GM19397 (cell line): ENCODE measurements around the gene IL31RA.
"Not testable (repeated sequence)": the region's sequence is repeated elsewhere in the genome, so short reads cannot be mapped to it uniquely, and the experiment has no call there.

ENCODE experiments used
- ATAC-seq: cut with Tn5 transposase; IDR thresholded peaks from one replicate; pipeline ENCODE4 v1.9.1; 2021; ENCODE audit warnings: mild to moderate bottlenecking, moderate library complexity; ENCODE audit not compliant: unreplicated experiment

The IL31RA gene

GRCh38 chr5:55850839-55851674, at the start of gene IL31RA:
Gene IL31RA (plus strand): TSS chr5:55851357. CDS start chr5:55851571, 214 bp downstream.
- ATAC-seq, result no peak

DNA sequence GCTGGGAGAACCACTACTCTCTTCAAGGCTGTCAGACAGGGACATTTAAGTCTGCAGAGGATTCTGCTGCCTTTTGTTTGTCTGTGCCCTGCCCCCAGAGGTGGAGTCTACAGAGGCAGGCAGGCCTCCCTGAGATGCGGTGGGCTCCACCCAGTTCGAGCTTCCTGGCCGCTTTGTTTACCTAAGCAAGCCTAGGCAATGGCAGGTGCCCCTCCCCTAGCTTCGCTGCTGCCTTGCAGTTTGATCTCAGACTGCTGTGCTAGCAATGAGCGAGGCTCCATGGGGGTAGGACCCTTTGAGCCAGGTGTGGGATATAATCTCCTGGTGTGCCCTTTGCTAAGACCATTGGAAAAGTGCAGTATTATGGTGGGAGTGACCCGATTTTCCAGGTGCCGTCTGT, 42.3 kb upstream of the IL31RA start:
- ATAC-seq, result not testable (repeated sequence)

DNA sequence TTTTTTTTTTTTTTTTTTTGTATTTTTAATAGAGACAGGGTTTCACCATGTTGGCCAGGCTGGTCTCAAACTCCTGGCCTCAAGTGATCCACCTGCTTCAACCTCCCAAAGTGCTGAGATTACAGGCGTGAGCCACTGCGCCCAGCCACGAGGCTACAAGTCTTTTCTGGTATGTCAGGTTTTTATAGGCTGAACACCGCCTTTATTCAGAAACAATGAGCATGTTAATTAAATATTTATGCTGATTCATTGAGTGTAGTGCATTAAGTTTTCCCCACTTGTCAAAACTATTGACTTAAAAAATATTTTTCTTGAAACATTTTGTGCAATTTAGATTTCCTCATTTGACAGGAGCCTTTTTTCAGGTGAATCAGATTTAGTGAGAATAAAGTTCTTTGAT, 35.2 kb upstream of the IL31RA start:
- ATAC-seq, result not testable (repeated sequence)

DNA sequence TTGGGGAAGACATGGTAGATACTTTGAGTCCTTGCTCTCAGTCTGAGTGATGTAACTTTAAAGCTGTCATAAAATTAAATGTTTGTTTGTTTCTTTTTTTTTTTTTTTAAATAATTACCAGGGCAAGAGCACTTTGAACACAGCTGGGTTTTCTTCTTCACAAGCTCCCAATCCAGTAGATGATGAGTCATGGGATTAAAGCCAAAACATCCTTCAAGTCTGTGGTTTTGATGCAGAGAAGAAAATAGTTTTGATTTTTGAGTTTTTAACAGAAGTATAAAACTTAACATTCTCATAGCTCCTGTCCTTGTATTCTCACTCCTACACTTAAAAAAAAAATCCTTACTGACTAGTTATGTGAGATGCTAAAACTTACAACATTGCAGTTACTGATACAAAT, 34.8 kb upstream of the IL31RA start:
- no peak for ATAC-seq

GRCh38 chr5:55817030-55817429, 34.1 kb upstream of the IL31RA start:
- ATAC-seq, result no peak

GRCh38 chr5:55820488-55820887, 30.7 kb upstream of the IL31RA start:
- no peak for ATAC-seq

GRCh38 chr5:55821731-55822512, 29.2 kb upstream of the IL31RA start:
- ATAC-seq, result no peak

DNA sequence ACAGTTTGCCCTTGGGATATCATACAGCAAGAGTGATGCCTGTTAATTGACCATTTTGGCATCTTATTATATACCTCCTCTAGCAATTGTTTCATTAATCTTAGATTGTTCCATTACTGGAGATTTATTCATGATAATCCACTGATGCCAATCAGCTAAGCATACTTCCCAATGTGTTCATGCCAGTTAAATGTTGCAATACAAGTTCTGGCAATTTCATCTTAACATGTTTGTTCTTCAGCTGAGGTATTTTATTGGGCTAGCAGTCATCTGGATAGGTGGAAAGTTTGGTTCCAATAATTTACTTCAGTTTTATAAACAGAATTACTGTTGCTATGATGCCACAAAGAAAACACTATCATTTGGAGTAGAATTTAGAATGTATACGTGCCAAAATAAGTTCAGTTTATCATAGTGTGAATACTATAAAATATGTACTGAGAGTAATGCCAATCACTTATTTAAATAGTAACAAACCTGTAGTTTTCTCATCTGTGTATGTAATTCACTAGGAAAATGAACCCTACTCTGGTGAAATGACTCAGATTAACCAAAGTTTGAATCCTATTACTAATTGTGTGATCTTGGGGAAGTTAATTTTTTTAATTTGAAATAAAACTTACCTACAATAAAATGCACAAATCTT, 27.9 kb upstream of the IL31RA start:
- ATAC-seq, result no peak

GRCh38 chr5:55829956-55830355, 21.2 kb upstream of the IL31RA start:
- ATAC-seq, result no peak

- ATAC-seq, result no peak
Observed at GRCh38 chr5:55832446-55832845, 18.7 kb upstream of the IL31RA start.

- no peak for ATAC-seq
Observed at GRCh38 chr5:55836191-55836590, 15.0 kb upstream of the IL31RA start.

DNA sequence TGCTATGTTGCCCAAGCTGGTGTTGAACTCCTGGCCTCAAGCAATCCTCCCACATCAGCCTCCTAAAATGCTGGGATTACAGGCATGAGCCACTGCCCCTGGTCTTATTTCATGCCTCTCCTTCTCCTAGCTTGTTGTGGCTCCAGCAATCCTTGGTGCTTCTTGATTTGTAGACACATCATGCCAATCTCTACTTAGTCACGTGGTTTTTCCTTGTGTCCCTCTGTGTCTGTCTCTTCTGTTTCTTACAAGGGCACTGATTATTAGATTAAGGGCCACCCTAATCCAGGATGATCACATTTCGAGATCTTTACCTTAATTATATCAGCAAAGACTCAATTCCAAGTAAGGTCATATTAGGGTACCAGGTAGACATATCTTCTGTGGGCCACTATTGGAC, 9.2 kb upstream of the IL31RA start:
- no peak for ATAC-seq

GRCh38 chr5:55847837-55848236, 3.3 kb upstream of the IL31RA start:
- ATAC-seq, result no peak

DNA sequence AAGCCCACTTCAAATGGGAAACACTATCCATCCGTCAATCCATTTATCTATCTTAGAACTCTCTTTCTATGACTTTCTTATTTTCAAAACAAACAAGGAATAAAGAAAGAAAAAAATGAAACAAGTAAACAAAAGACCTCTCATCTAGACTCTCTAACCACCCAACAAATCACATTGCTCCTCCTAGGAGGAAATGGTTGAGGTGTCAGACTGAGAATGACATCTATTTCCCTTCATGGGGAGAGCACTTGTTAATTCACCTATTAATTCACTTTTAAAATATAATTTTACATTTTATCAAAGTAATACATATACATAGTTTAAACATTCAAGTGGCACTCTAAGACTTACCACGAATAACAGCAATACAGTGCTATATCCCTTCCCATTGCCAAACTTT, 2.4 kb upstream of the IL31RA start:
- no peak for ATAC-seq

DNA sequence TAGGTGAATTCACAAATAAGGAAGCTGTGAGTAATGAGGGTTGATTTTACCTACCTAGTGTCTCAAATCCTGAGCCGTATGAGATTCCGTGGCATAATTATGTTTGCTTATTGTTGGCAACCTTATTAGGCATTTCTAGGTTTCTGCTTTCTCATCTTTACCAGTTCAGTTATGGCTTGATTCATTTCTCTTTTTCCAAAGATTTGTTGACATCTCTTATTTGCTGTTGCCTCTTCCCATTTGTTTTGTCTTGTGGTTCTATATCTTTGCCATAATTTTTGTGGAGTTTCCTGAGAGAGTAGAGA, 470 bp downstream of the IL31RA start:
- ATAC-seq, result no peak

GRCh38 chr5:55852503-55852902, 1.3 kb downstream of the IL31RA start:
- no peak for ATAC-seq

DNA sequence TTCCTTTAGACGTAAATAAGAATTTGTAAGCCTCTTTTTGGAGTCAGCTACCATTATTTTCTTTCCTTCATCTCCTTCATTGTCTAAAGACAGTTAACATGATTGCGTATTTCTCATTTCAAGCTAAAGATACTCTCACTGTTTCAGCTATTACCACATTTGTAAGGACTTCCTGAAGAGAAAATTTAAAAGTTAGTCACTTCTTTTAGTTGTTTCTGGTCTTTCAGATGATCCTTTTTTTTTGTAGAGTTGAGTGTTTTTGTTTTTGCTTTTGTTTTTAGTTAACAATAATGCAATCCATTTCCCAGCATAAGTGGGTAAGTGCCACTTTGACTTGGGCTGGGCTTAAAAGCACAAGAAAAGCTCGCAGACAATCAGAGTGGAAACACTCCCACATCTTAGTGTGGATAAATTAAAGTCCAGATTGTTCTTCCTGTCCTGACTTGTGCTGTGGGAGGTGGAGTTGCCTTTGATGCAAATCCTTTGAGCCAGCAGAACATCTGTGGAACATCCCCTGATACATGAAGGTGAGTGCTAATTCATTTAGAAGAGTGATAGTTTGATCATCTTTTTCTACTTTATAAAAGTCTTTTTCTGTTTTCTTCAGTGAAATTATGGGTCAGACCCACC, 2.0 kb downstream of the IL31RA start:
- ATAC-seq, result no peak

GRCh38 chr5:55853818-55854217, 2.7 kb downstream of the IL31RA start:
- no peak for ATAC-seq

DNA sequence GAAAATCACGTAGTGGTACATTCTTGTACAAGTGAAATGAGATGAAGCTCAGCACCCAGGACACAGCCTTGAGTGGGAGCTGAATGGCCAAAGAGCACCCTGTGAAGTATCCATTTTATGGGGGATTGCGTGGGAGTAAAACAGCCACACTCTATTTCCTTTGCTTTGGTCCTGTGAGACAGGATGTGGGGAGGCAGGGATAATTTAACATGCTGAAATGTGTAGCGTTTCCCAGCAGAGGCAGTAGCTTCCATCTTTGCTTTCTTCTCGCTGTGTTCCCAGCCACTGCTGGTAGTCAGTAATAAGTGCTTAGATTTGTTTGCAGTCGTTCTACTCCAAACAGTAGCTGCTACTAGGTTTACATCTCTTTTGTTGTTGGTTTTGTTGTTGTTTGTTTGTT, 4.4 kb downstream of the IL31RA start:
- no peak for ATAC-seq

DNA sequence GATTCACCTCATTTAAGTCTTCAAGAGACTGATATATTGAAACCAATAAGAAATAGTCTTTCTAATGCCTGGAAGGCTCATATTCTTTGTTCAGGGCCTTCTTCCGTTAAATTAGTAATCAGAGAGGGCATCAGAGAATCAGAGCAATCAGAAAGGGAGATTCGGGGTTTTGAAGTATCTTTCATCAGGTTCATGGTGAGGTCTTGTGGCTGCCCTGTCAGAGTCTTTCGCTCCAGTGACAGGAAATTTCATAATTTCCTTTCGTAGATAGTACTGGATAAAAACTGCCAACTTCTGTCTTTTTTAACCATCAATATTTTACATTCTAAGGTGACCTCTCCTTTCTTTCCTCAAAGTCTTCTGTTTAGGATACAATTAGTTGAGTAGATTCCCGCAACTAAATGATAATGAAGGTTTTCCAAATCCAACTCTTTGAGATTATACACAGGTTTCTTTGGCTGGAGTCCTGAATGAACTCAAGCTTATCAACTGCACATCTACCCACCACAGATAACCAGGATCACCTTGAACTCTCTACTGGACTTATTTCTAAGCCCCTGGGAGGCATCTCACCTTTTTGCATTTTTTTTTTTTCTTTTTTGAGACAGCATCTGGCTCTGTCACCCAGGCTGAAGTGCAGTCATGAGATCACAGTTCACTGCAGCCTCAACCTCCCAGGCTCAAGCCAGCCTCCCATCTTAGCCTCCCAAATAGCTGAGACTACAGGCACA, 5.5 kb downstream of the IL31RA start:
- ATAC-seq, result no peak

DNA sequence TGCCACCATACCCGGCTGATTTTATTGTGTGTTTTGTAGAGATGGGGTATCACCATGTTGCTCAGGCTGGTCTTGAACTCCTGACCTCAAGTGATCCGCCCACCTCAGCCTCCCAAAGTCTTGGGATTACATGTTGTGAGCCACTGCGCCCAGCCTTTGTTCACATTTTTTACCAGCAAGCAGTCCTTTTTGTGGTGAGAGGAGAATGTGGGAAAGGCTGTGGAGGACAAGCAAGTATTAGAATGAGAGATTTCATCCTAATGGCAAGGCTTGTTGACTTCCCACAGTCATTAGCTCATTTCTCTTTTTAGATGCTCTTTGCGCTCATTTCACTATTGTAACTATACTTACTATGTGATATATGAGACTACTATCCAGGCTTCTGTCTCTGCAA, 6.1 kb downstream of the IL31RA start:
- ATAC-seq, result no peak
